NCI-H2081 (cell line): Measurements from ENCODE around the gene ABHD12.
"Not testable (repeated sequence)": the region's sequence is repeated elsewhere in the genome, so short reads cannot be mapped to it uniquely, and the experiment has no call there.

Experiments used
- DNase-seq, 2 experiments: peaks; one replicate each; lab custom pipeline; 2025; lab: John Stamatoyannopoulos, UW

The ABHD12 gene

GRCh38 chr20:25390538-25391528 lies at the start of gene ABHD12:
ABHD12 (minus strand) TSS chr20:25390835; CDS start chr20:25390703, 132 bp downstream.
- DNase-seq = peak; percentile 95 to 96

GRCh38 chr20:25439328-25439727 lies 48.7 kb upstream of the ABHD12 start:
- no peak for DNase-seq

DNA sequence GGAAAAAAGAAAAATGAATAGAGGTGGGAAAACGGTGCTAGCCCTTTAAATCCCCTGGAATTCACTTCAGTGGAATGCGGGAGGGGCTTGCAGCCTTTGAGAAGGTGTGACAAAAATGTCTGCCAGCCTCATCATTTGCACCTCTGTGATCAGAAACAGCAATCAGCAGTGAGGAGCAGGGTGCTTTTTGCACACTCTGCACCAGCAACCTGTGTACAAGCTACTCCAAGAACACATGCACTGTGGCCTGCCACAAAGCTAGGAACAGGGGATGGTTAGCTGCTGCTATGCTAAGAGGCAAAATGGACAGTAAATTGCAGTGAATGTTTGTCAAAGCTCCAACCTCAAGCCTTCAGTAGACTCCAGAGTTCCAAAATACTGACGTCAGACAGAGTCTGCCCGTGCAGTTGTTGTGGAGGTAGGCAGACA lies 46.5 kb upstream of the ABHD12 start:
- DNase-seq = no peak

DNA sequence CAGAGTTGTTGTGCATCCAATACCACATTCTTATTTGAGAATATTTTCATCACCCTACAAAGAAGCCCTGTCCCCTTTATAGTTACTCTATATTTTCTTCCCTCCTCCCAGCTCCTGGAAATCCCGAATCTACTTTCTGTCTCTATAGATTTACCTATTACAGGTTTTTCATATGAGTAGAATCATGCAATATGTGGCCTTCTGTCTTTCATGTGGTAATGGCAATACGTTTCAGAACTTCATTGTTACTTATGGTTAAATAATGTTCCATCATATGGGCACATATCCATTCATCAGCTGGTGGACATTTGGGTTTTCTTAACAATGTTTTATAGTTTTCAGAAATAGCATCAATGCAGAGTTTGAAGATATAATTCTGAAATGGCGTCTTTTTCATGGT lies 33.9 kb upstream of the ABHD12 start:
- DNase-seq = no peak

DNA sequence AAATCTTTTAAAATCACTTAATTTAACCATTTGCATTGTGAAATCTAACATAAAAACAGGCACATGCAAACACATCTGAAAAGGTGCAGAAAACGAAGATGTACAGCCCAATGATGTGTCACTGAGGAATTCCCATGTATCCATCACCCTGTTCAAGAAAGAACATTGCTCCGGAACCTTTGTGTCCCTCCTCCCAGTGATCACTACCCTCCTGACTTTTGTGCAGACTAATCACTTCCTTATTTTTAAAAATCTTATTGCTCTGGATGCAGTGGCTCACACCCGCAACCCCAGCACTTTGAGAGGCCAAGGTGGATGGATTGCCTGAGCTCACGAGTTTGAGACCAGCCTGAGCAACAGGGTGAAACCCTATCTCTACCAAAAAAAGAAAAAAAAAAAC lies 31.4 kb upstream of the ABHD12 start:
- DNase-seq = no peak

GRCh38 chr20:25421102-25421501 lies 30.5 kb upstream of the ABHD12 start:
- no peak for DNase-seq

DNA sequence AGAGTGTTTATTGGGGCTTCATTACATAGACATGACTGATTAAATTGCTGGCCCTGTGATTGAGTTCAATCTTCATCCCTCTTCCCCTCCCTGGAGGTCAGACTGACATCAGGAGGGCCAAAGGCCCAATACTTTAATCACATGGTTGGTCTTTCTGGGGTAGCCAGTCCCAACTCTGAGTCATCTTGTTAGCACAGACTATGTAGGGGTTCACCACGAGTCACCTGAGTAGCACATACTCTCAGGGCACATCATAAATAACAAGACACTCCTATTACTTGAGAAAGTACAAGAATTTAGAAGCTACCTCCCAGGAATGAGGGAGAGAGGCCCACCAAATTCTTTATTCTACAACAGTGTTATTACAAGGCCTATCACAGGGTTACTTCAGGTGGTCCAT lies 28.1 kb upstream of the ABHD12 start:
- DNase-seq = no peak

GRCh38 chr20:25408890-25409289 lies 18.3 kb upstream of the ABHD12 start:
- no peak for DNase-seq

DNA sequence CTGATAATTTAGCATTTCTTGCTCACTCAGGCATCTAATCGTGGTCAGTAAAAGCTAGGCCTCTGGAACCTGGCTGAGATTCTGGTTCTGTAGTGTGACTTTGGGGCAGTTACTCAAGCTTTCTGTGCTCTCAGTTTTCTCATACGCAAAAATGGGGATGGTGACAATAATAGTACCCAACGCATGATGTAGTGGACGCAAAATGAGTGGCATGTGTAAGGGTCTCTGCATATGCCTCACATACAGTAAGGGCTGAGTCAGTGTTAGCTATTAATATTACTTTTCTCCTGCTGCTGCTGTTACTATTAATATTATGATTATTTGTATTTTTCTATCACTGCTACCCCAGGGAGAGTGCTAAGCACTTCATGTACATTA lies 17.5 kb upstream of the ABHD12 start:
- DNase-seq = no peak

DNA sequence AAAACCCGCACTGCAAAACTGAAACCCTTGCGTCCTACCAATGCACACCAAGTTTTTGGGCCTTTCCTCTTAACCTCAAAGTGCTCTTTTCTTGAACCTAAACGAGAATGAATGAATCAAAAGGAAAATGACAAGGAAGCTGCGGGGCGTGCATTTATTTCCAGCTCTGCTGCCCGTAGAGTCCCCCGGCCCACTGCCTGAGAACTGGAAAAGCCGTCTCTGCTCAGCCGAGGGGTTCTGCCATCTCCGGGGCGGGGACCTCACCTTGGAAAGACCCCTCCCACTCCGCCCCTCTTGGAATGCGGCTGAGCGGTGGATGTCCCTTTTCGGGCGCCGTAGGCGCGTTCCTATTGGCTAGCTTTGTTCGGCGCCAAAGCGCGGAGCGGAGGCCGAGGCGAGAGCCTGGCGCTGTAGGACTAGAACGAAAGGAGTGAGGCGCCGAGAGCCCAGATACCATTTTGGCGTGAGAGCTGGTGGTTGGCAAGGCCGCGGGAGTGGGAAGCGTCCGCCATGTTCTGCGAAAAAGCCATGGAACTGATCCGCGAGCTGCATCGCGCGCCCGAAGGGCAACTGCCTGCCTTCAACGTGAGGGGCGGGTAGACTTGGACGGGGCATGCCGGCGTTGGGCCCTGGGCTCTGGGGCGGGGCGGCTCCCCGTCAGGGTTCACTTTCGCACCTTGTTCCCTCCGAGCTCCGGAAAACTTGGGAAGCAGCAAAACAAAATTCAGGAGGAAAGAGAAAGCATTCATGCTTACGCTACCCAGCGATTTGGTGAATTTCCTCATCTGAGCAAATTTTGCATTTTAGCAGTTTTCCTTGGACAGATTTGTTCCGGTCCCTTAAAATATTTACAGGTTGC lies 16.9 kb upstream of the ABHD12 start, which contains the start of gene GINS1:
TSS of gene GINS1 (plus strand) at position 363 of the 859 bp plus-strand sequence. CDS start at position 511, 148 bp downstream.
- peak; percentile 91 to 95 for DNase-seq

GRCh38 chr20:25402583-25402982 lies 11.9 kb upstream of the ABHD12 start:
- DNase-seq = no peak

GRCh38 chr20:25400291-25400732 lies 9.7 kb upstream of the ABHD12 start:
- not testable (repeated sequence) for DNase-seq

DNA sequence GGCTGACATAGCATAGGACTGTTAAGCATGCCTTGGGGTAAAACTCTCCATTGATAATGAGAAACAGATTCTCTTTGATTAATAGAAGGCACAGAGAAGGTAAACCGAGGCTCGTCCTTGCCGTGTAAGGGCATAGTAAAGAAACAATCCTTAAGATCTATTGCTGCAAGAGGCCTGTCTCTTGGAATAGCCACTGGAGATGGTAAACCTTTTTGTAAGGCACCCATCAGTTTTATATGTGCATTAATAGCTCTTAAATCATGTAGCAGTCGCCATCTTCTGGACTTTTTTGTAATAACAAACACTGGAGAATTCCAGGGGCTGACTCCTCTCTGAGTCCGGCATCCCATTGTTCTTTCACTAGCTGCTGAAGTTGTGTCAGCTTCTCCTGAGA lies 8.4 kb upstream of the ABHD12 start:
- peak; percentile 41 to 72 for DNase-seq

GRCh38 chr20:25398376-25399036 lies 7.9 kb upstream of the ABHD12 start:
- no peak for DNase-seq

GRCh38 chr20:25397821-25398220 lies 7.2 kb upstream of the ABHD12 start:
- no peak for DNase-seq

DNA sequence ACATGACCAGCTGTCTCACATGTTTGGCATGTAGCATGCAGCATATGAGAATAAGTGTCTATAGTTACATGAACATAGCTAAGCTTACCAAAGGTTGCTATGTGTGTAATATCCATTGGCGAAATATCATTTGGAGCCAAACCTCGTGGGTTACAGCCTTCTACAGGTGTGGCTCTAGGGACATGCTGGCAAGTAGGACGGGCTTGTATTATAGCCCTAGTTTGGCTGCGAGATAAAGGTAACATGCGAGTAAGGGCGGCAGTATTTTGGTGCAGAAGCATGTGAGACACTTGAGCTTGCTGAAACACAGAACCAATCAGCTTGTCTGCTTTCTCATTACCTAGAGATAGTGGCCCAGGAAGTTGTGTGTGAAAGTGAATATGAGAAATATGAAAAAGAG lies 6.5 kb upstream of the ABHD12 start:
- no peak for DNase-seq

DNA sequence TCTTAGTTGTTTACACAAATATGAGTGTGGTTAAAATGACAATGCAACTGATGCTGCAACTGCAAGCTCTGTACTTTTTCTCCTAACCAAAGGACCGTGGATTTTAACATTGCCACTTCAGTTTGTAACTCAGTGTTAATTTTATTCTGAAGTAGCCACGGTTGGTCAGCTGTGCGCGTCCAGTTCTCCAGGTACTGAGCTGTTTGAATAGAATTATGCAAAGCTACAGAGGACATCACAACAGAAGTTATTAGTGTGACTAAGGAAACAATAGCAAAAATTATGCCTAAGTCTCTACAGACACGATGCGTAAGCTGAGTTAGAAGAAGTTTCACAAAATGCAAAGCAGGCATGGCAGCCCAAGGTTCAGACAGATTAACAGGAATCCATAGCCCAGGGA lies 4.4 kb upstream of the ABHD12 start:
- DNase-seq = no peak

- no peak for DNase-seq
Observed at GRCh38 chr20:25394276-25394675, 3.6 kb upstream of the ABHD12 start.

DNA sequence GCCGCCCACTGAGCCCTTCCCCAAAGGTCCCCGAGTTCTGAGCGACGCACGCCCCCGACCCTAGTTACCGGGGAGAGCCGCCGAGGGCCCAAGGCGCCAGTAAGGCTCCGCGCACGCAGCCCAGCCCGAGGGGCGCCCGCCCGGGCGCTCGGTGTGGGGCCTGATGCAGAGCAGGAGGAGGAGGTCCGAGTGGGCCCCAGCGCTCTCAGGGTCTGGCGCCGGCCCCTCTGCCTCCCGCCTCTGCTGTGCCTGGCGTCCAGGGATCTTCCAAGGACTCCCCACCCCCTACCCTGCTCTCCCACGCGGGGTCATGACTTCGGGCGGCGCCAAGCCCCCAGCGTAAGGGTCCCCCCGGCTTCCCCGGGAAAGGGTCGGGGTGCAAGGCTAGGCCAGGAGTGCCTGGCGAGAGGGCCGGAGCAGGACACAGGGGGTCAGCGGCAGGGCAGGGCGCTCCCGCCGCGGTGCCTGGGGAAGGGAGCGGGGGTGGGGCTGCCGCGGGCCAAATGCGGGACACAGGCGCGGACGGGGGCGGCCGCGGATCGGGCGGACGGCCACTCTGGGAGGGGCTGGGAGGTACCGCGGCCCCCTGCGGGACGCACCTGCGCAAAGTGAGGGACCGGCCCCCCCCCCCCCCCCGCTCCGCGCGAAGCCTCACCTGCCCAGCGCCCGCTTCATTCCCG lies 637 bp downstream of the ABHD12 start:
- DNase-seq = peak; percentile 61 to 76

DNA sequence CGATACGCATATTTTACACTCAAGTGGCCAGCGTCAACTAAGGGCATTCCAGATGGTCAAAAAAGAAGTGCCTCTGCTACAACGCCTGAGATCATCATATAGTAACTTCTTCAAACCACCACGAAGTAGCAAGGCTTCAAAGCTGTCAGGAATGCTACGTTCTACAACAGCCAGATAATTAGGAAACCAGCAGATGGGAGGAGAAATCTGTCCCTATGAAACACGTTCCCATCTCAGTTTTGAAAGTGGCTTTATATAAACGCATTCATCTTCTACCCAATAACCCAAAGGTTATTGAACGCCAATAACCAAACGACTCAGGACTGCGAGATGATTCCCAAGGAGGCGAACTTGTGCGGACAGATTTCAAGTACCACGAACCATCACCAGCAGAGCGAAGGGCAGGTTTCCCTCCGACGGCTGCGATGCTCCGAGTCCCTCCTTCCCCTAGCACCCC lies 1.2 kb downstream of the ABHD12 start:
- DNase-seq = no peak

DNA sequence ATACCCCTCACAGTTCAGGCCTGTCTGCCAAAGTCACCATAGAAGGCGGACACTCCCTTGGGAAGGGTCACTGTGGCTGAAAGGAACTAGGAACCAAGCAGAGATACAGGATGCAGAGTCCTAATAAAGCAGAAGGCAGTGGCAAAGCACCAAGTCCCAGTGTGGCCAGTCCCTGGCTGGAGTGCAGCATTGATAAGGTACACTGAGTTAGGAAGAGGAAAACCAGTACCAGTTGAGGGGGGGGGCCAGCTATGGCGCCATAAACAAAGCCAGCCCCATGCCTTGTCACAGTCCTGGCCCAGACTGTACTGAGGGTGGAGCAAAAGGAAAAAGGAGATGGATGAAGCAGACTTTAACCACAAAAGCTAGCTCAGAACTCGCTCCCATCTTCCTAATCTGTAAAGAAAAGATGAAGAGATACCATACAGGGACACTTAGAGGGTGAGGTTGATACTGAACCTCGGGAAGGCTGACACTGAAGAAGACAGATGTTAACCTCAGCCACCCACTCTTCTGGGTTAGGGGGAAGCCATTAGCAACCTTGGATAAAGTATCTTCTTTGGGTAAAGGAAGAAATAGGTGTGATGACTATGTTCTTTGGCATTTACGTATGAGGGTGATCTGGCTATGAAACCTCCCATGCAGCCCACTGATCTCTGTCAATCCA lies 7.8 kb downstream of the ABHD12 start:
- no peak for DNase-seq
